Measurements from ENCODE around the gene FRMPD4.

FRMPD4 gene

DNA sequence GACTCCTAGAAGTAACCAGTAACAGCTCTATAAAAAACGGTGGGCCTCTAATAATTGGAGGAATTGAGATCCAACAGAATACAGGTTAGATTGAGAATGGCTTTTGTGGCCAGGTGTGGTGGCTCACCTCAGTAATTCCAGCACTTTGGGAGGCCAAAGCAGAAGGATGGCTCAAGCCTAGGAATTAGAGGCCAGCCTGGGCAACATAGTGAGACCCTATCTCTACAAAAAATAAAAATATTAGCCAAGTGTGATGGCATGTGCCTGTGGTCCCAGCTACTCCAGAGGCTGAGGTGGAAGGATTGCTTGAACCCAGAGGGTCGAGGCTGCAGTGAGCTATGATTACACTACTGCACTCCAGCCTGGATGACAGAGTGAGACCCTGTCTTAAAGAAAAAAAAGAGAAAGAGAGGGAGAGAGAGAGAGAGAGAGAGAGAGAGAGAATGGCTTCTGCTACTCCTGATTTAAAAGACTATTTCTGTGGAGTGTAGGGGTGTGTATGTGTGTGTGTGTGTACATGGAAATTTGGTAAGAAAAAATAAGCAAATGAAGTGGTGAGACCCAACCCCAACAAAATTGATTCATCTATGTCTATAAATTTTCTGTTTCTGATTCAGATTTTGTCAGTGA lies 89.3 kb downstream of the FRMPD4 start:
- no peak for TF ChIP-seq CTCF (IDR thresholded peaks at IDR 0.05; ENCODE audit: borderline replicate concordance, control extremely low read depth, extremely low read depth, insufficient read depth, missing control alignments)
- DNase-seq (ENCODE audit: low spot score) = no peak
- in situ Hi-C loops (cut with MboI; ENCODE audit: low sequenced_read_pairs, unreplicated experiment) = no loop called here

DNA sequence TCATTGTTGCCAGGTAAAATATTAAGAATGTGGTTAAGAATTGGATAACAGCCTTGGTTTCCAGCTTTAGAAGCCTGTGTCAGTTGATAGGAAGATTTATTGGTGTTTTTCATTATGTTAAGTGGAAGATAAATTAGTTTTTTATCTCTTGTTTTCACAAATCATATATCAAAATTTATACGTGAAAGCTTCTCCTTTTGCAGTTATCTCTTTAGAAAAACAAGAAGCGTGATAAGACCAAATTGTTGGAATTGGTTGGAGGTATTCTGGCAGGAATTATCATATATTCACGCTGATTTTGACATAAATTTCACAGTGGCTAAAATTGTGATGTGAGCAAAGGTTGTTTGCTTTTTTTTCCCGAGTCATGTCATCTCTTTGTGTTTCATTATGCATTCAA lies 90.6 kb downstream of the FRMPD4 start:
- no peak for TF ChIP-seq CTCF (IDR thresholded peaks at IDR 0.05; ENCODE audit: borderline replicate concordance, control extremely low read depth, extremely low read depth, insufficient read depth, missing control alignments)
- in situ Hi-C loops (cut with MboI; ENCODE audit: low sequenced_read_pairs, unreplicated experiment) = no loop called here
- no peak for DNase-seq (ENCODE audit: low spot score)

DNA sequence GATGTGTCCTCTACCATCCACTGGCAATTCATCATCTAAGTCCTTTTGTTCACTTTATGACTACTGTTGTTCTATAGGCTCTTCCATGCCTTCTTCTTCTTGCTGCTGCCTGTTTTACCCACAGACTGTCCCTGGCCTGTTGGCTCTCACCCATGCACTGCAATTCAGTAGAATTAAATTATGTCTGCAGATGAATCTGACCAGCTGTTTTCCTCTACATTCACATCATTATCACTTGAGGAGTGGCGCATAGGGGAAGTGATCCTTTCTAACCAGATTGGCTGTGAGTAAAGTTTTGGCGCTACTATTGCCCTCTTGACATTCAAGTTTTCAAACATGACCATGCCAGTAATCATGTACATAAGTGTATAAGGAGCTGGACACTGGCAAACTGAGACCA lies 91.7 kb downstream of the FRMPD4 start:
- TF ChIP-seq CTCF (IDR thresholded peaks at IDR 0.05; ENCODE audit: borderline replicate concordance, control extremely low read depth, extremely low read depth, insufficient read depth, missing control alignments) = no peak
- no peak for DNase-seq (ENCODE audit: low spot score)
- in situ Hi-C loops (cut with MboI; ENCODE audit: low sequenced_read_pairs, unreplicated experiment) = no loop called here

- in situ Hi-C loops (cut with MboI; ENCODE audit: low sequenced_read_pairs, unreplicated experiment) = no loop called here
- DNase-seq (ENCODE audit: low spot score) = no peak
- TF ChIP-seq CTCF (IDR thresholded peaks at IDR 0.05; ENCODE audit: borderline replicate concordance, control extremely low read depth, extremely low read depth, insufficient read depth, missing control alignments) = no peak
These were observed 96.5 kb downstream of the FRMPD4 start for GRCh38 chrX:12234534-12235329.

GRCh38 chrX:12236156-12236555 lies 97.9 kb downstream of the FRMPD4 start:
- in situ Hi-C loops (cut with MboI; ENCODE audit: low sequenced_read_pairs, unreplicated experiment) = no loop called here
- no peak for DNase-seq (ENCODE audit: low spot score)
- TF ChIP-seq CTCF (IDR thresholded peaks at IDR 0.05; ENCODE audit: borderline replicate concordance, control extremely low read depth, extremely low read depth, insufficient read depth, missing control alignments) = no peak

DNA sequence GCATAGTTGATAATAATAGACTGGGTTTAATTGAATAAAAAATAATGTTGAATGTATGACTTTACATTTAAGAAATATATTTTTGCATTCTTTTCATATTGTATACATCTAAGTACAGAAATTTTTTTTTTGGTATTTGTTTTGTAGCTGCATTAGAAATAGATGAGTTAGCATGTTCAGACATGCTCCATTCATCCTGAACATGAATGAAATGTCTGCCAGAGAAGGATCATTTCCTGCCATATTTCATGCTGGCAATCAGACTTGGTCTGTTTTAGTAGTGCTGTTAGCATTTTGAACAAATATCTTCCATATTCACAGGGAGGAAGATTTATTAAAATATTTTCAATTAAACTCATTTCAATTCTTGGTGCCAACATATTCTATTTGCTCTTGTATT lies 98.9 kb downstream of the FRMPD4 start:
- TF ChIP-seq CTCF (IDR thresholded peaks at IDR 0.05; ENCODE audit: borderline replicate concordance, control extremely low read depth, extremely low read depth, insufficient read depth, missing control alignments) = no peak
- no peak for DNase-seq (ENCODE audit: low spot score)
- in situ Hi-C loops (cut with MboI; ENCODE audit: low sequenced_read_pairs, unreplicated experiment) = no loop called here
